Measurements from ENCODE around the gene EXT2. TPM values are rescaled to one million over a fixed set of nuclear protein-coding genes. Genes with fewer than 3 reads are reported as not detected.

Gene EXT2
- total RNA-seq, 1 donor from 2014 or later: 35.0 TPM

GRCh38 chr11:44198146-44198724 is 102.8 kb downstream of the EXT2 start:
- intact Hi-C loops (cut with micrococcal nuclease): no loop called here

GRCh38 chr11:44199298-44199697 is 103.8 kb downstream of the EXT2 start:
- intact Hi-C loops (cut with micrococcal nuclease): no loop called here

GRCh38 chr11:44199816-44200215 is 104.3 kb downstream of the EXT2 start:
- intact Hi-C loops (cut with micrococcal nuclease): no loop called here

- intact Hi-C loops (cut with micrococcal nuclease): no loop called here
These were observed 108.0 kb downstream of the EXT2 start for GRCh38 chr11:44203270-44204043.

- intact Hi-C loops (cut with micrococcal nuclease): no loop called here
These were observed 109.9 kb downstream of the EXT2 start for GRCh38 chr11:44205352-44205751.

GRCh38 chr11:44205836-44206235 is 110.4 kb downstream of the EXT2 start:
- intact Hi-C loops (cut with micrococcal nuclease): no loop called here

GRCh38 chr11:44207292-44207691 is 111.8 kb downstream of the EXT2 start:
- intact Hi-C loops (cut with micrococcal nuclease): no loop called here

GRCh38 chr11:44208976-44209603 is 113.6 kb downstream of the EXT2 start:
- intact Hi-C loops (cut with micrococcal nuclease): no loop called here

GRCh38 chr11:44212128-44212527 is 116.7 kb downstream of the EXT2 start:
- intact Hi-C loops (cut with micrococcal nuclease): no loop called here

- intact Hi-C loops (cut with micrococcal nuclease): no loop called here
These were observed 117.7 kb downstream of the EXT2 start for GRCh38 chr11:44213148-44213547.

- intact Hi-C loops (cut with micrococcal nuclease): no loop called here
These were observed 122.0 kb downstream of the EXT2 start for GRCh38 chr11:44217432-44217831.

- intact Hi-C loops (cut with micrococcal nuclease): no loop called here
These were observed 124.6 kb downstream of the EXT2 start for GRCh38 chr11:44219830-44220796.

GRCh38 chr11:44221456-44221855 is 126.0 kb downstream of the EXT2 start:
- intact Hi-C loops (cut with micrococcal nuclease): no loop called here

- intact Hi-C loops (cut with micrococcal nuclease): no loop called here
These were observed 126.5 kb downstream of the EXT2 start for GRCh38 chr11:44221992-44222391.

GRCh38 chr11:44223238-44223637 is 127.8 kb downstream of the EXT2 start:
- intact Hi-C loops (cut with micrococcal nuclease): no loop called here

GRCh38 chr11:44224867-44225501 is 129.5 kb downstream of the EXT2 start:
- intact Hi-C loops (cut with micrococcal nuclease): no loop called here

- intact Hi-C loops (cut with micrococcal nuclease): no loop called here
These were observed 131.0 kb downstream of the EXT2 start for GRCh38 chr11:44226490-44226889.

- intact Hi-C loops (cut with micrococcal nuclease): no loop called here
These were observed 131.5 kb downstream of the EXT2 start for GRCh38 chr11:44226945-44227344.

- intact Hi-C loops (cut with micrococcal nuclease): no loop called here
These were observed 132.9 kb downstream of the EXT2 start for GRCh38 chr11:44228379-44228778.

GRCh38 chr11:44229098-44229497 is 133.6 kb downstream of the EXT2 start:
- intact Hi-C loops (cut with micrococcal nuclease): no loop called here

- intact Hi-C loops (cut with micrococcal nuclease): no loop called here
These were observed 134.1 kb downstream of the EXT2 start for GRCh38 chr11:44229624-44230023.
